Activated naive CD4-positive, alpha-beta T cell treated with anti-CD3 and anti-CD28 coated beads, Interleukin-2, amount 50 U/mL, for 24 hours (primary cell): Measurements from ENCODE around the gene DNAH12.
"Not testable (repeated sequence)": the region's sequence is repeated elsewhere in the genome, so short reads cannot be mapped to it uniquely, and the experiment has no call there.

Experiments
- H3K27ac Mint-ChIP-seq: one replicate; pipeline ENCODE4 v1.8.0; 2021; ENCODE audit warnings: mild to moderate bottlenecking, mixed read lengths
- H3K27me3 Mint-ChIP-seq: one replicate; pipeline ENCODE4 v1.8.0; 2021; ENCODE audit warnings: mixed read lengths
- H3K36me3 Mint-ChIP-seq: one replicate; pipeline ENCODE4 v1.8.0; 2021; ENCODE audit warnings: mixed read lengths
- H3K4me1 Mint-ChIP-seq: one replicate; pipeline ENCODE4 v1.8.0; 2021; ENCODE audit warnings: mixed read lengths
- H3K4me3 Mint-ChIP-seq: one replicate; pipeline ENCODE4 v1.8.0; 2021; ENCODE audit warnings: mild to moderate bottlenecking, mixed read lengths
- H3K9me3 Mint-ChIP-seq: one replicate; pipeline ENCODE4 v1.8.0; 2021; ENCODE audit warnings: mixed read lengths

Gene DNAH12

GRCh38 chr3:57393977-57394376 lies 150.2 kb downstream of the DNAH12 start:
- Mint-ChIP-seq H3K36me3 (peaks cover 4% of the 10 kb centered on the region), H3K4me1 (peaks cover 21% of the 10 kb centered on the region), H3K27ac (no peak overlapping the region), H3K27me3 (peaks cover 1% of the 10 kb centered on the region), H3K9me3 (peaks cover under 1% of the 10 kb centered on the region), H3K4me3 (no peak overlapping the region)

GRCh38 chr3:57391767-57392166 lies 152.4 kb downstream of the DNAH12 start:
- peaks cover 2% of the 10 kb centered on the region for H3K36me3 Mint-ChIP-seq
- no peaks in the 10 kb centered on the region for H3K9me3 Mint-ChIP-seq
- H3K4me3 Mint-ChIP-seq, result no peak overlapping the region
- peaks cover 8% of the 10 kb centered on the region for H3K4me1 Mint-ChIP-seq
- no peak overlapping the region for H3K27ac Mint-ChIP-seq
- H3K27me3 Mint-ChIP-seq, result no peaks in the 10 kb centered on the region

DNA sequence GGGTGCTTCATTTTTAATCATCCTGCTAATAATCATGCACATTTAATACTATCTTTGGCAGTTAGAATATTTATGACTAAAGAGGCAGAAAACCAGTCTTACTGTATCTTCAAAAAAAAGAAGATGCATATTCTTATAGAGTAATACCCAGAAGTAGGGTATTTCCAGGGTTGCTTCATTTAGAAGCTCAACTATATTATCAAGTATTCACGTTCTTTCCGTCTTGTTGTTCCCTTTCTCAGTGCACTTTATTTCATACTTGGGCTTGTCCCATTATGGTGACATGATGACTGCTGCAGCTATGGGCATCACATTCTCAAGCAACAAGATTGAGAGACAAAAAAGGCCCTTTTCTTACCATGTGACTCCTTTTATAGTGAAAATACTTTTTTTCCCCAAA lies 154.9 kb downstream of the DNAH12 start:
- no peaks in the 10 kb centered on the region for H3K9me3 Mint-ChIP-seq
- H3K27ac Mint-ChIP-seq, result no peak overlapping the region
- peaks cover 2% of the 10 kb centered on the region for H3K36me3 Mint-ChIP-seq
- no peaks in the 10 kb centered on the region for H3K27me3 Mint-ChIP-seq
- no peak overlapping the region for H3K4me3 Mint-ChIP-seq
- H3K4me1 Mint-ChIP-seq, result peaks cover 5% of the 10 kb centered on the region

DNA sequence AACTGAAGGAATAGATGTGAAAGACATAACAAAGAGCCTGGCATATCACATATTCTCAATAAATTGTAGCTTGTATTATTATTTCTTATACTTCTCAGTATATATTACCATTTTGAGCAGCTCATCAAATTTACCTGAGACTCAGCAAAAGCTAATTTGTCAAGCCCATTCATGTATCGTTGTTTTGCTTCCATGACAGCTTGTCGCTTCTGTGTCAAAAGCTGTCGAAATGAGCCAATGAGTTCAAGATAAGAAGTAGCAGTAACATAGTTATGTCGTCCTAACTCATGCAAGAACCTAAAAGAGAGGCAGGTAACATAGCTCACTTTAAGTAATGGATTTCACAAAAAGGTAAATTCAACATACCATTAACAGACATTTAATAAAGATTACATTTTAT lies 157.8 kb downstream of the DNAH12 start:
- H3K36me3 Mint-ChIP-seq, result peaks cover 2% of the 10 kb centered on the region
- no peaks in the 10 kb centered on the region for H3K9me3 Mint-ChIP-seq
- no peak overlapping the region for H3K27ac Mint-ChIP-seq
- H3K4me1 Mint-ChIP-seq, result no peaks in the 10 kb centered on the region
- no peak overlapping the region for H3K4me3 Mint-ChIP-seq
- H3K27me3 Mint-ChIP-seq, result no peaks in the 10 kb centered on the region

DNA sequence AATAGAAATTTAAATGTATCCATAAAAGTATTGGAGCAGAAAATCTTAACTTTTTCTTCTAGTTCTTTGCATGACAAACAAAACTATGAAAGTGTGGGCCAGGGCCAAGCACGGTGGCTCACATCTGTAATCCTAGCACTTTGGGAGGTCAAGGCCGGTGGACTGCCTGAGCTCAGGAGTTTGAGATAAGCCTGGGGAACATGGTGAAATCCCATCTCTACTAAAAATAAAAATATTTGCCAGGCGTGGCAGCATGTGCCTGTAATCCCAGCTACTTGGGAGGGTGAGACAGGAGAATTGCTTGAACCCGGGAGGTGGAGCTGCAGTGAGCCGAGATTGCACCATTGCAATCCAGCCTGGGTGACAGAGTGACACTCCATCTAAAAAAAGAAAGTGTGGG lies 158.6 kb downstream of the DNAH12 start:
- Mint-ChIP-seq H3K4me3 (no peak overlapping the region), H3K27me3 (no peaks in the 10 kb centered on the region), H3K36me3 (peaks cover 2% of the 10 kb centered on the region), H3K27ac (no peak overlapping the region), H3K4me1 (no peaks in the 10 kb centered on the region), H3K9me3 (no peaks in the 10 kb centered on the region)

DNA sequence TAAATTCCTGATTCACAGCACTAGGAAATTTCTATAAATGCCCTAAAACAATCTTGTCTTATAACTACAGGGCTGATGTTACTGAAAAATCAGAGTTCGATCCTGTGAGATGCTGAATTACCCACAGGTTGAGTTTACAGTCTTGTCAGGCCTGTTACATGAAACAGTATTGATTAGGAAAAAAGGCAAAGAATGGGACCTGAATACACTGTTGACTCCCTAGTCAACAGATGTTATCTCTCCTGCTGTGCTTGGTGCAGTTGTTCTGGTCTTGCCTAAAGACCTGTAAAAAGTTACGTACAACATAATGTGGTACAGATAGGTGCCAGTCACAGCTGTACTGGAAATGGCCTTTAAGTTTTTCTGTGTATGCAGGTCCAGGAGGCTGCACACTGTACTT lies 160.3 kb downstream of the DNAH12 start:
- H3K4me3 Mint-ChIP-seq, result no peak overlapping the region
- no peak overlapping the region for H3K27ac Mint-ChIP-seq
- no peaks in the 10 kb centered on the region for H3K4me1 Mint-ChIP-seq
- H3K27me3 Mint-ChIP-seq, result no peaks in the 10 kb centered on the region
- no peaks in the 10 kb centered on the region for H3K36me3 Mint-ChIP-seq
- H3K9me3 Mint-ChIP-seq, result no peaks in the 10 kb centered on the region

- Mint-ChIP-seq H3K4me3 (no peak overlapping the region), H3K36me3 (no peaks in the 10 kb centered on the region), H3K27ac (no peak overlapping the region), H3K4me1 (no peaks in the 10 kb centered on the region), H3K9me3 (no peaks in the 10 kb centered on the region), H3K27me3 (no peaks in the 10 kb centered on the region)
Measured at GRCh38 chr3:57383406-57383805, 160.7 kb downstream of the DNAH12 start.

- no peaks in the 10 kb centered on the region for H3K9me3 Mint-ChIP-seq
- H3K27me3 Mint-ChIP-seq, result no peaks in the 10 kb centered on the region
- no peak overlapping the region for H3K4me3 Mint-ChIP-seq
- H3K4me1 Mint-ChIP-seq, result no peaks in the 10 kb centered on the region
- H3K27ac Mint-ChIP-seq, result no peak overlapping the region
- no peaks in the 10 kb centered on the region for H3K36me3 Mint-ChIP-seq
Measured at GRCh38 chr3:57382933-57383332, 161.2 kb downstream of the DNAH12 start.

DNA sequence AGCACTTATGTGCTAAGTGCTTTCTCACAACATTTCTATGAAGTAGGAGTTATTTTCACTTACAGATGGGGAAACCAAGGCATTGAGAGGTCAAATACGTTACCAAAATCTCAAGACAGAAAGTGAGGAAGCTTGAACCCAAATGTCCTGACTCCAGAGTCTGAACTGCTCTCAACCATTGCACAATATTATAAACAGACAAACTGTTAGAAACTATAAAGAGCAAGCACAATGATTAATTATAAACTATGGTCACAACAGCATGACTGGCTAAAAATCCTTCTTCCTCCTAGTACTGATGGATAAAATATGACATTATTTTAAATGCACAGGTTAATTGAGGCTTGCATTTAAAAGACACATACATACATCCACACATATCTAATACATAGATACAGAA lies 173.8 kb downstream of the DNAH12 start:
- H3K36me3 Mint-ChIP-seq, result no peaks in the 10 kb centered on the region
- H3K9me3 Mint-ChIP-seq, result peaks cover 5% of the 10 kb centered on the region
- H3K27ac Mint-ChIP-seq, result no peak overlapping the region
- H3K4me1 Mint-ChIP-seq, result no peaks in the 10 kb centered on the region
- no peak overlapping the region for H3K4me3 Mint-ChIP-seq
- peaks cover 7% of the 10 kb centered on the region for H3K27me3 Mint-ChIP-seq

GRCh38 chr3:57365089-57365488 lies 179.1 kb downstream of the DNAH12 start:
- not testable (repeated sequence) for H3K4me1 Mint-ChIP-seq, H3K27me3 Mint-ChIP-seq, H3K27ac Mint-ChIP-seq, H3K4me3 Mint-ChIP-seq, H3K9me3 Mint-ChIP-seq, H3K36me3 Mint-ChIP-seq

DNA sequence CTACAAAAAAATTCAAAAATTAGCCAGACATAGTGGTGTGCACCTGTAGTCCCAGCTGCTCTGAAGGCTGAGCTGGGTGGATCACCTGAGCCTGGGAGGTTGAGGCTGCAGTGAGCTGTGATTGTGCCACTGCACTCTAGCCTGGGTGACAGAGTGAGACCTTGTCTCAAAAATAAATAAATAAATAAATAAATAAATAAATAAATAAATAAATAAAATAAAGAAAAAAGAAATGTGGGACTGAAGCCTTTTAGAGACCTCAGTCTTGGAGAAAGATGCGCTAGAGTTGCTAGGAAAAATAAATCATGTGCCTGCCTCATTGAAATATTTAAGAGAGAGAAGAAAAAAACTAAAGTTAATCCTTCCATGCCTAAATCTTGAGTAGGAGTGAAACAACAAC lies 187.9 kb downstream of the DNAH12 start:
- H3K27me3 Mint-ChIP-seq, H3K4me3 Mint-ChIP-seq, H3K4me1 Mint-ChIP-seq, H3K36me3 Mint-ChIP-seq, H3K9me3 Mint-ChIP-seq, H3K27ac Mint-ChIP-seq: not testable (repeated sequence)

- H3K4me3 Mint-ChIP-seq, result no peak overlapping the region
- H3K9me3 Mint-ChIP-seq, result no peaks in the 10 kb centered on the region
- no peaks in the 10 kb centered on the region for H3K36me3 Mint-ChIP-seq
- H3K27ac Mint-ChIP-seq, result no peak overlapping the region
- peaks cover 4% of the 10 kb centered on the region for H3K4me1 Mint-ChIP-seq
- H3K27me3 Mint-ChIP-seq, result no peaks in the 10 kb centered on the region
Measured at GRCh38 chr3:57354768-57355167, 189.4 kb downstream of the DNAH12 start.

GRCh38 chr3:57350271-57350670 lies 193.9 kb downstream of the DNAH12 start:
- Mint-ChIP-seq H3K4me3 (no peak overlapping the region), H3K4me1 (peaks cover 4% of the 10 kb centered on the region), H3K27me3 (peaks cover 7% of the 10 kb centered on the region), H3K9me3 (no peaks in the 10 kb centered on the region), H3K27ac (no peak overlapping the region), H3K36me3 (peaks cover 2% of the 10 kb centered on the region)

GRCh38 chr3:57339071-57339642 lies 205.0 kb downstream of the DNAH12 start:
- not testable (repeated sequence) for H3K36me3 Mint-ChIP-seq, H3K27me3 Mint-ChIP-seq, H3K9me3 Mint-ChIP-seq, H3K4me3 Mint-ChIP-seq, H3K27ac Mint-ChIP-seq, H3K4me1 Mint-ChIP-seq

- not testable (repeated sequence) for H3K4me3 Mint-ChIP-seq, H3K27ac Mint-ChIP-seq, H3K27me3 Mint-ChIP-seq, H3K9me3 Mint-ChIP-seq, H3K4me1 Mint-ChIP-seq, H3K36me3 Mint-ChIP-seq
Measured at GRCh38 chr3:57338272-57339070, 205.7 kb downstream of the DNAH12 start.

DNA sequence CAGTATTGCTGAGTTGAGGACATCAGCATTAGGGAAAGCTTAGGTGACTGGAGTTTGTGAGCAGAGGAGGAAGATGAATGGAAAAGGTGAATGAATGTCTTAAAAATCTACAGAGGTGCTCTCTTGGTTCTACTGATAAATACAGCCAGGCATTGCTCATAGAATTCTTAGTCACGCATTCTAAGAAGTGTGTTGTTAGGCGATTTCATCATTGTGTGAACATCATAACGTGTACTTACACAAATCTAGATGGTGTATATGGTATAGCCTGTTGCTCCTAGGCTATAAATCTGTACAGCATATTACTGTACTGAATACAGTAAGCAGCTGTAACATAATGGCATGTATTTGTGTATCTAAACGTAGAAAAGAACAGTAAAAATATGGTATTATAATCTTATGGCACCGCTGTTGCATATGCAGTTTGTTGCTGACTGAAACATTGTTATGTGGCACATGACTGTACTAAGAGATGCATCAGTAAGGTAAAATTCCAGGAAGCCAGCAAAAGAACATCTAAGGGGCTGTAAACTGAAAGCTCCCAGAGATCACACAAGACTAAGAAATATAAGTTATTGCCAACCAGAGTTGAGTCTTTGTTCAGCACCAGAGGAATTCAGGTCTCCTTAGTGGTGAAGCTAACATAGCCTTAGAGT lies 208.7 kb downstream of the DNAH12 start:
- peaks cover 6% of the 10 kb centered on the region for H3K27me3 Mint-ChIP-seq
- no peaks in the 10 kb centered on the region for H3K36me3 Mint-ChIP-seq

More for the DNA sequence above, 208.7 kb downstream of the DNAH12 start:
- no peak overlapping the region for H3K27ac Mint-ChIP-seq
- no peaks in the 10 kb centered on the region for H3K9me3 Mint-ChIP-seq
- H3K4me3 Mint-ChIP-seq, result no peak overlapping the region
- H3K4me1 Mint-ChIP-seq, result no peaks in the 10 kb centered on the region
